GM19023 (cell line): ENCODE data around the gene CD46.

Experiments
- ATAC-seq: cut with Tn5 transposase; IDR thresholded peaks from one replicate; pipeline ENCODE4 v1.9.1; 2021; ENCODE audit warnings: mild to moderate bottlenecking, moderate library complexity; ENCODE audit not compliant: unreplicated experiment

CD46 gene

GRCh38 chr1:207793327-207793726, 41.5 kb downstream of the CD46 start:
- ATAC-seq, result no peak

DNA sequence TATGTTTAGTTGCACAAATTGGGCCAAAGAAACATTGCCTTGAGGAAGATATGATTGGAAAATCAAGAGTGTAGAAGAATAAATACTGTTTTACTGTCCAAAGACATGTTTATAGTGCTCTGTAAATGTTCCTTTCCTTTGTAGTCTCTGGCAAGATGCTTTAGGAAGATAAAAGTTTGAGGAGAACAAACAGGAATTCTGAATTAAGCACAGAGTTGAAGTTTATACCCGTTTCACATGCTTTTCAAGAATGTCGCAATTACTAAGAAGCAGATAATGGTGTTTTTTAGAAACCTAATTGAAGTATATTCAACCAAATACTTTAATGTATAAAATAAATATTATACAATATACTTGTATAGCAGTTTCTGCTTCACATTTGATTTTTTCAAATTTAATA, 43.0 kb downstream of the CD46 start:
- no peak for ATAC-seq

DNA sequence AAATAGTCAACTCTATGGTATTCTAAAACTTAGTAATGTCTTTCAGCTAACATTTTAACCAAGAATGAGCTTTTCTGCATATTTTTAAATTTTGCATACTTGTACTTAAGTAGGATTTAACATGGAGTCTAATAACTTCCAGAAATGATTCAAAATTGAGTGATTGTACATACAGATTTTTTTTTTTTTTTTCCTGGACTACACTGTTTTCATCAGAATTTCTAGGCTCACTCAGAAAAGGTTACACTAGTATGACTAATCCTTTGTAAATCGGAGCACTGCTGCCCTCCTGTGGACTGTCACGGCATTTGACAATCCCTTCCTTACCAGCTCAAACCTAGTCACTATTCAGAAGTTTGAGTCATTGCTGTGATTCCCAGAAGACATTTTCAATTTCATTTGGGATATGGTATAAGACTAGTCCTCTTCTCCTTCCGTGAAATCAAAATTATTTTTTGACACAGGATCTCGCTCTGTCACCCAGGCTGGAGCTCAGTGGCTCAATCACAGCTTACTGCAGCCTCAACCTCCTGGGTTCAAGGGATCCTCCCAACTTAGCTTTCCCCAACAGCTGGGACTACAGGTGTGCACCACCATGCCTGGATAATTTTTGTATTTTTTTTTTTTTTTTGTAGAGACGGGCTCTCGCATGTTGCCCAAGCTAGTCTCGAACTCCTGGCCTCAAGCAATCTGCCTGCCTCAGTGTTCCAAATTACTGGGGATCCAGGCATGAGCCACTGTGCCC, 45.5 kb downstream of the CD46 start:
- peak; percentile 79 for ATAC-seq

- ATAC-seq, result no peak
Observed at GRCh38 chr1:207798847-207799246, 47.0 kb downstream of the CD46 start.

DNA sequence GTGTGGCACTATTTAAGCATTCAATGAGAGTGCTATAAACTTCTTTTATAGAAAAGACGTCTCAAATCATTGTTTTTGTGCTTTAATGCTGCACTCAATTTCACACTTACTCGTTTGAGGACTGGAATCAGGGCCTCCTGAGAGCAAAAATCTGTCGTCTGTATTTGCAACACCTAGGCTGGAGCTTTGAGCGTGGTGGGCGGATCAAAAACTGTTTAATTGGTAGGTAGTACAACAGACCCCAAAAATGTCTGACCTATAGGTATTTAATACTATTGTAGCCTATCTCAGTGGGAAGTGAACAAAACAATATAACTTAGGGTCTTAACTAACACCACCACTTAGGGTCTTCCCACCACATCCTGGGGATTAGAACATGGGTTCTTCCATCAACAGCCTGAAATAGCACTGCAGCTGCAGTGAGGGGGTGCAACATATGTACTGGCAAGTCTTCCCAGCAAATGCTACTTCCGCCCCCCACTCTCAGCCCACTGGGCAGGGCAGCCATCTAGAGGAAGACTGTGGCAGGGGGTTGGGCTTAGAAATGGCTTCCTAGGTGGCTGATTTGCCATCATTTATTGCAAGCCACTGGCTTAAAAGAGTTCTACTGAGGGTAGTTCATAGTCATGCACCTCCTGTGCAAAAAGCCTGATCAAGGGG, 48.3 kb downstream of the CD46 start:
- no peak for ATAC-seq

GRCh38 chr1:207801819-207802218, 50.0 kb downstream of the CD46 start:
- no peak for ATAC-seq

DNA sequence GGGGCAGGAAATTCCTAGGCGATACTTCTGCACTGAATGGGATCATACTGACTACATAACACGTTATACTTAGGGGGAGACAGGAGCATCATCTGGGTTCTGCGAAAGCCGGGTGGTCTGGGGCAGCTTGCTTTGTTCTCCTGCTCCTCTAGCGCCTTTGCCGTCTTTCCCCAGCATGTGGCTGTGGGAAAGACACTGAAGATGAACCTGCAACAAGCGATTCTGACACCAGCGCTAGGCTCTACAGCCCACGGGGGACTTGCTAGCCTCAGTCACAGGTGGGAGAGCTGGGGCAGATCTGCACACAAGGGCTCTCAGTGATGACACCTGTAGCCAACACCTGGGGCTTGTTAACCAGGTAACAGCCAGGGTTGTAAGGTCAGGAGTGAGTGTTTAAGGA, 51.8 kb downstream of the CD46 start:
- ATAC-seq, result no peak

DNA sequence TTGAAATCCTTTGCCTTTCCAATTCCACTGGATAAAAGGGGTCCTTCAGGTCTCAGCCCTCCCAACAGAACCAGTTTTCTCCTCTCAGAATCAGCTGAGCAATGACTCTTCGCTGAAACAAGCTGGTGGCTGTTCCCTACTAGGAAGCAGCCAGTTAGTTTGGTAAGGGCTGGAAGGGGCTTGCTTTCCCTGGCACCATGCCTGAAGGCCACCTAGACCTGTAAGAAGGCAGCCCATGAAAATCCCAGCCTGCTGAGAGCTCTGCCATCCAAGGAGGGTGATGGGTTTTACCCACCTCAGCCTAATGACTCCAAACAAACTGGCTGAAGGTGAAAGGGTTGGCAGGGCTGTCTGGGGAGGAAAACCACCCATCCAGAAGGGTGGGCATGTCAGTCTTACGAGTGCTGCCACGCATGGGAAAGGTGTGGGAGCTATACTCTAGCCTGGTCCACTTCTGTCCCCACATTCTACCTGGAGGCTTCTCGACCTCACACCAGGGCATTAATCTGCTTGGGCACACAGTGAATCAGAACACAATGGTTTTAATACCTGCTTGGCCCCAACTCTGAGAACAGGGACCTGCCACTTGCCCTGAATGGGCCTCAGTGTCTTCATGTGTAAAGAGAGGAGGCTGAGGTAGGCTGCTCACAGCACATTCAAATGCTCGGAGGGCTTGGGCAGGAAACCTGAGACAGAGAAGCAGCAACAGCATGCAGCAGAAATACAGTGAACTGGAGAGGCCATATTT, 53.0 kb downstream of the CD46 start:
- no peak for ATAC-seq

DNA sequence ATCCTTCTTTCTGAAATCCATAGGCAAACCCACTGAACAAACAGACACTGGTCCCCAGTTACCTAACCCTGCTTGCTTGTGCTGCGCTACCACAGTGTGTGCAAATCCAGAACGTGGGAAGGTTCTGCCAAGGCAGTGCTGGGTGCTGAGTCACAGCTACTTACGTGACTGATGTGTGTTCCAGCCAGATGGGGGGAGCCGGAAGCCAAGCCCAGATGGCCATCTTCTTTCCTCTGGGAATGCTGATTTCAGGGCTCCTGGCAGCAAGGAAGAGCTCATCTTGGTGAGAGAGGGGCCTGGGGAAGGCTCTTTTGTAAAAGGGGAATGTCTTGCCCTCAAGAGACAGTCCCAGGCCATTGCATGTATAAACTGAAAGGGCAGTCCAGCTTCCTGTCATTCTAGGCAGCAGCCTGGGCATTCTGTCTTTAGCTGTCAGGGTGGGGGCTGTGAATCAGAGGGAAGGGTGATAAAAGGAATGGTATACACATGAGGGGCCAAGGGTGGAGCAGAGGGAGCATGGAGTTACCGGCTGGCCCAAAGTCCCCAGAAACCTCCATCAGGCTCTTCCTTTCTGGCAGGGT, 54.1 kb downstream of the CD46 start:
- no peak for ATAC-seq

GRCh38 chr1:207806531-207807325, 54.9 kb downstream of the CD46 start:
- no peak for ATAC-seq

GRCh38 chr1:207807326-207807689, 55.5 kb downstream of the CD46 start:
- no peak for ATAC-seq

- no peak for ATAC-seq
Observed at GRCh38 chr1:207807690-207808321, 56.0 kb downstream of the CD46 start.

- no peak for ATAC-seq
Observed at GRCh38 chr1:207808322-207808705, 56.5 kb downstream of the CD46 start.

GRCh38 chr1:207808911-207809555, 57.2 kb downstream of the CD46 start:
- no peak for ATAC-seq

DNA sequence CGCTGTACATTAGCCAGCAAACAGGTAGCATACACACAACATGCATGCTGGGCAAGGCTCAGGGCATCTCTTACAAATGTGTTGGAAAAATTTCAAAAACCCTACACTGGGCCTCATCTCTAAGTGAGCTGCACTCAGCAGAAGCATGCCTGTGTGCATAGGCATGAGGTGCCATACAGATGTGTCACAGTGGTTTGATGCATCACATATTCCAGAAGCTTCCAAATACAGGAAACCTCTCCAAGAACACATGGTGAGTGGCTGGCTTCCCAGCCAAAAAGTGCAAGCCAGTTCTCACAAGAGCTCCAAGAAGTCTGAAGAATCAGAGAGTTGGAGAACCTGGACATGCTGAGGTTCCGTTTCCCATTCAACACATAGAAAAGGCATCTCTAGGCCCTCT, 58.3 kb downstream of the CD46 start:
- no peak for ATAC-seq

- no peak for ATAC-seq
Observed at GRCh38 chr1:207810606-207811295, 58.9 kb downstream of the CD46 start.

DNA sequence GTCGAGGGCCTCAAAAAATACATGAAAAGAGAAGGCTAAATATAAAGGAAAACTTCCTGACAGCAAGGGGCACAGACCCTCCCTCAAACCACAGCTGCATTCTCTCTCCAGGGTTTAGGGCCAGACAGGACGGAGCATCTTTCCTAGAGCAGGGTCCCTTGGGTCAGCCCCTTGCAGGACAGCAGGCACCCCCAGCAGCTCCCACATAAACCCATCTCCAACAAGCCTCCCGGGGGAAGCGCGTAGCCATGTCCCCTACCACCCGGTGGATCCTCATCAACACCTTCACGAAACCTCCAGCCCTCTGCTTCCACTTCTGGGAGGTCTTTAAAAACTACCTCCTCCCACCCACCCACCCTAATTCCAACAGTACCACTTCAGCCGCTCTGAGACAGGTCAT, 59.5 kb downstream of the CD46 start:
- ATAC-seq, result no peak

GRCh38 chr1:207811920-207812720, 60.3 kb downstream of the CD46 start:
- ATAC-seq, result no peak
